ENCODE data around the gene VASN.

Gene VASN

DNA sequence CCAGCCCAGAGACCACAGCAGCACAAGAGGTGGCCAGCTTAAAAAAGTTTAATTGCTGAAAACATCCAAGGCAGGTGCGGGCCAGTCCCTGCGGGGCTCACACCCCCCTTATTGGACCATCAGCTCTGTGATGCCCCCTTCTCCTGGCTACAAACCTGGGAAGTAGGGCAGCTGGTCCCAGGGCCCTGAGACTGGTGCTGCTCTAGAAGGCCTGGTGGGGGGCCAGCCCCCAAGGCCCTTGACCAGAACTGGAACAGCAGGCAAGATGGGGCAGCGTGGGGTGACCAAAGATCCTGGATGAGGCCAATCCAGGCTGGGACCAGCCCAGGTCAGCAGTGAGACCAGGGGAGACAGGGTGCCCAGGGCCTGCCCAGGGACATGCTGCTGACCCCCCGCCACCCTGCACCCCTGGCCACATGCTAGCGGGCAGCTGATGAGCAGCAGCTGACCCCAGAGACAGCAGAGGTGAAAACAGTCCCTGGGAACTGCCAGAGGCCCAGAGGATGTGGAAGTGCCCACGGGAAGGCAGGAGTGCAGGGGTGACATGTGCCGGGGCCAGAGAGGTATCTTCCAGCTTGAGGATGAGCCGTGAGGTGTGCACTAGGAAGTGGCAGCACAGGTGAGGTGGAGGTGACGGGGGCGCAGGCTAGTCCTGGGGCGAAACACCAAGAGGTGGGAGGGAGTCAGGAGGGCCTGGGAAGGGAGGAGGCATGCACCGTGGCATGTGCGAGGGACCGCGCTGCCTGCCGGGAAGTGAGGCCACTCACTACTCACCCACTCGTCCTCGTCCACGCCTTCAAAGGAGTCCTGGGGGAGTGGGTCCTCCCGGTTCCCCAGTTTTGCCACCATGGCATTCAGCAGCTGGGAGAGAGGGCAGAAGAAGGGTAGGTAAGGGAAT, 16.9 kb upstream of the VASN start:
- DNase-seq (ENCODE audit: low spot score), result no peak

DNA sequence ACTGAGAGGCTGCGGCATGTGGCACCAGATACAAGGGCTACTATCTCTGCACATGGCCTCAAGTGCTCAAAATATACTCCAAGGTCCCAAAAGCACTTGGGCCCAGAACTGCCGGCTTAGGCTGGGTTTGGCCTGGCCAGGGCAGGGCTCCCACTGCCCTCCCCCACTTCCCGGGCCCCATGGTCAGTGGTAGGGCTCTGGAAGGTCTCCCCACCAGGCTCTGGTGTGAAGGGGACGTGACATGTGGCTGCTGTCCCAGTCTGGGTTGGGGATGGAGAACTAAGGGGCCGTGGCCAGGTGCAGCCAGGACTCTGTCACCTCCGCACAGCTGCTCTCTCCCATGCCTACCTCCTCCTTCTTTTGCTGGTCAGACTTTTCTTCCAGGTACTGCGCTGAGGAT, 14.8 kb upstream of the VASN start:
- no peak for DNase-seq (ENCODE audit: low spot score)

DNA sequence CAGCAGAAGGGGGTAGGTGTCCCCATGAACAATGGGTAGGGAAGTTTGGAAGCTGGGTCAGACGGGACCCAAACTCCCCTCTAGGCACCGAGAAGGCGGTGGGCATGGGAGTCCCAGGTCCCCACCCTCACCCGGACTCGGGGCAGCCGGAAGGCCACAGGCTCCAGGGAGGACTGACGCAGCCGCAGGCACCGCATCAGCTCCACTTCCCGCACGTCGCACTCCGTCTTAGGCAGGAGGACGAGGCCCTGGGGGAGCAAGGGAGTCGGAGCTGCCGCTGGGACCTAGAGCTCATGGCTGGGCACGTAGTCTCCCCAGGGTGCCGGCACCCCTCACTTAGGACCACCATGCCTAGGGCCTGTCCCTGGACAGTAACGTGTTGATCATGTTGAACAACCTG, 13.4 kb upstream of the VASN start:
- DNase-seq (ENCODE audit: low spot score), result no peak

DNA sequence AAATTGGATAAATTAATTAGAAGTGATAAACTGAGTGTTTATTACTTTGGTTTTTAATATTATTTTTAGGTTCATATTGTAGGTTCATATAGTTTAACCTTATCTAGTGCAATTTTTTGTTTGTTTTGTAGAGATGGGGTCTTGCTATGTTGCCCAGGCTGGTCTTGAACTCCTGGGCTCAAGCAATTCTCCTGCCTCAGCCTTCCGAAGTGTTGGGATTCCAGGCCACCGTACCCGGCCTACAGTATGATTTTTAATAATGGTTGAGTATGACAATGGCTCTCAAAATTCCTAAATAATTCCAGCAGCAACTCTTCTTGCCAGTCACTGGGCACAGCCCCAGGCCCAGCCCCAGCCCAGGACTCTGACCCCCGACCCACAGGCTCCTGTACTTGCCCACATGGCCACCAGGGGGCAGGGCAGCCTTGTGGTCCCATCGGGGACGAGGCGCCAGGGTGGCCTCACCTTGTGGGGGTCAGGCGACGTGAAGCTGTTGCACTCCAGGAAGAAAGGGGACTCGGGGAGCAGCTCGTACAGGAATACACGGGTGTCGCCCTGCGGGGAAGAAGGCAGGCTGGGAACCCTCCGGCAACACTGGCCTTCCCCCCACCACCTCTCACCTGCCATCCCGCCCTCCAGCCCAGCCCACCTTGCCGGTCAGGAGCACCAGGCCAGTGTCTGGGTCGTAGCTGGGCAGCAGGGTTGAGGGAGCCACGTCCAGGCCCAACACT, 12.7 kb upstream of the VASN start:
- DNase-seq (ENCODE audit: low spot score), result peak; percentile 56

DNA sequence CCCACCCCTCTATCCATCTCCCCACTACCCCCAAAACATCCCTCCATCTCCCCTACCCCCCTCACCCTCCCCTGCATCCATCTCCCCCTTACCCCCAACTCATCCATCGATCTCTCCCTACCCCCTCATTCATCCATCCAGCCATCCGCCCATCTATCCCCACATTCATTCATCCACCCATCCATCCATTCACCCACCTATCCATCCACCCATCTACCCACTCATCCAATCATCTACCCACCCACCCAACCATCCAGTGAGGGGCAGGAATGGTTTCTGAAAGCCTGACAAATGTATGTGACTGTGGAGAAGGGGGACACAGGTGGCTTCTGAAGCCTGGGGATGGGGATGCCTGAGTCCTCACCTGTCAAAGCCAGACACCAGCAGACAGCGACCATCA, 11.7 kb upstream of the VASN start:
- DNase-seq (ENCODE audit: low spot score), result no peak

DNA sequence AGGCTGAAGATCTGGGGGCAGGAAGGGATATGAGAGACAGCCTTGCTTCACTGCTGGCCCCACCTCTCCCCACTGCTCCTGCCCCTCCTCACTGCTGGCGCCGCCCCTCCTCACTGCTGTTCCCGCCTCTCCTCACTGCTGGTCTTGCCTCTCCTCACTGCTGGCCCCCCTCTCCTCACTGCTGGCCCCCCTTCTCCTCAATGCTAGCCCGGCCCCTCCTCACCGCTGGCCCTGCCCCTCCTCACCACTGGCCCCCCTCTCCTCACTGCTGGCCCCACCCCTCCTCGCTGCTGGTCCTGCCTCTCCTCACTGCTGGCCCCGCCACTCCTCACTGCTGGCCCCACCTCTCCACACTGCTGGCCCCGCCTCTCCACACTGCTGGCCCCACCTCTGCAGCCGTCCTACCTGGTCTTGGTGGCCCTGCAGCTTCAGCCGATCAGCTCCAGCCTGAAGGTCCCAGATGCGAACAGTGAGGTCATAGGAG, 11.1 kb upstream of the VASN start:
- DNase-seq (ENCODE audit: low spot score), result no peak

DNA sequence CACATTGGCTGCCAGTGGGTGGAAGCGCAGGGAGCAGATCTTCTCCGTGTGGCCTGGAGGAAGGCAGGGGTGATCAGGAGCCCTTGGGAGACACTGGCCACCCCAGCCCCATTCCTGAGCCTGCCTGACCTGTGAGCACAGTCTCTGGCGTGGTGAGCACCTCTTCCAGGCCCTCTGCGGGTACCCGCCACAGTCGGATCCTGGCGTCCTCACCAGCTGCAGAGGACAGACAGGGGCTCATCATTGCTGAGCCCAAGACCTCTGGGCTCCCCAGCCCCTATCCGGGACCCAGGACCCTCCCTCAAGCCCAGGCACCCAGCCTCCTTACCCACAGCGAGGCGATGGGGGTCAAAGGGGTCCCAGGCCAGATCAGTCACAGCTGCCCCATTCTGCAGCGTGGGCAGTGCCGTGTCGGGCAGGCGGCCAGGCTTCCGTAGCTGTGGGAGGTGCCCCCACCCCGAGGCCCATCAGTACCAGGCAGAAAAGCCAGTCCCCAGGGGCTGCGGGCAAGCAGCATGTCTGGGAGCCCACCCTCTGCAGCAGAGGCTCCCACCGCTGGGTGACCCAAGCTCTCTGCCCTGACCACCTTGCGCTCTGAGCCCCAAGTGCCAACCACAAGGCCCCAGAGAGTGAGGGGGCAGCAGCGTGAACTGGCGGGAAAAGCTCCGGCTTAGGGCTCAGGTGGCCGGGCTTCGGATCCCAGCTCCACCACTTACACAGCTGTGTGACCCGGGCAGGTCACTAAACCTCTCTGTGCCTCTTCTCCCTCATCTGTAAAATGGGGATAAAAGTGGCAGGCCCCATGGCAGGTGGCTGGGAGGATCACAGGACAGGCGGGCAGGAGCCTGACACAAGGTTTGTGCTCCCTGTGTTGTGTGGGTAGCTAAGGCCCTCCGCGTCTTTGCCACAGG, 10.4 kb upstream of the VASN start:
- DNase-seq (ENCODE audit: low spot score), result no peak

DNA sequence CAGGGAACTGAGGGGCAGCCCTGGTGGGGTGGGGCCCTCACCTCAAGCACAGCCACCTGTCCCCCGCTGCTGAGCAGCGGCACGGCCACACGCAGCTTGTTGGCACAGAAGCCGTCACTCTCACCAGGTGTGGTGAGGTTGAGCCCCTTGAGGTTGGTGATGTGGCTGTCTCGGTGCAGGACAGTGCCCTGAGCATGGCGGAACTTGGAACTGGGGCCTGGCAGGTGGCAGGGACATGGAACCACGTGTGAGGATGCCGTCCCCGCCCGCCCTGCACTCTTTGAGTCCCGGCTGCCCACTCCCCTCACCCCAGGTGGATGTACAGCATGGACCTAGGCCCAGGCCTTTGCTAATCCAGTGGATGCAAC, 9.7 kb upstream of the VASN start:
- DNase-seq (ENCODE audit: low spot score), result no peak

DNA sequence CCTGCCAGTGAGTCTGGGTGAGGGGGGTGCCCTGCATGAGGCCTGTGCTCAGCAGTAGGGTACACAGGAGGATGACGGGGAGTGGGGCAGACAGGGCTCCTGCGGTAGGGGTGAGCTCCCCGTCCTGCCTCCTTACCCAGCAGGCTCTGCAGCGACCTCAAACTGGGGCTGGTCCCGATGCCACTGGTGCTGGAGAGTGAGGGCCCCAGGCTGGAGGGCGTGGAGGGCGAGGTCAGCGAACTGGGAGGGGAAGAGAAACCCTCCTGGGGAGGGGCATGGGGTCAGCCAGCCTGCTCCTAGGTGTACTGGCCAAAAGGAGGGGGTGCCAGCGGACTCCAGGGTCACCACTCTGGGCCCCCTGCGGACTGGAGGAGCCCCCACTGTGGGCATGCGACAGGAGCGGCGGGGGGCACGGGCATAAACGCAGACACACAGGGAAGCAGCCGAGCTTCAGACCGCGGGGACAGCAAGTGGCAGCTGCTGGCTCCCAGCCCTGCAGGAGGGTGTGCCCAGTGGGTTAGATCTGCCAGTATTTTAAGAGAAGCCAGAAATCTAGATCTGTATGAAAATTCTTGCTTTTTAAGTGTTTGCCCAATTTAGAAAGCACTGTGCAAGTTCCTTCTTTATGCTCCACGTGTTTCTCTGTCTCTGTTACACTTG, 9.0 kb upstream of the VASN start:
- no peak for DNase-seq (ENCODE audit: low spot score)

DNA sequence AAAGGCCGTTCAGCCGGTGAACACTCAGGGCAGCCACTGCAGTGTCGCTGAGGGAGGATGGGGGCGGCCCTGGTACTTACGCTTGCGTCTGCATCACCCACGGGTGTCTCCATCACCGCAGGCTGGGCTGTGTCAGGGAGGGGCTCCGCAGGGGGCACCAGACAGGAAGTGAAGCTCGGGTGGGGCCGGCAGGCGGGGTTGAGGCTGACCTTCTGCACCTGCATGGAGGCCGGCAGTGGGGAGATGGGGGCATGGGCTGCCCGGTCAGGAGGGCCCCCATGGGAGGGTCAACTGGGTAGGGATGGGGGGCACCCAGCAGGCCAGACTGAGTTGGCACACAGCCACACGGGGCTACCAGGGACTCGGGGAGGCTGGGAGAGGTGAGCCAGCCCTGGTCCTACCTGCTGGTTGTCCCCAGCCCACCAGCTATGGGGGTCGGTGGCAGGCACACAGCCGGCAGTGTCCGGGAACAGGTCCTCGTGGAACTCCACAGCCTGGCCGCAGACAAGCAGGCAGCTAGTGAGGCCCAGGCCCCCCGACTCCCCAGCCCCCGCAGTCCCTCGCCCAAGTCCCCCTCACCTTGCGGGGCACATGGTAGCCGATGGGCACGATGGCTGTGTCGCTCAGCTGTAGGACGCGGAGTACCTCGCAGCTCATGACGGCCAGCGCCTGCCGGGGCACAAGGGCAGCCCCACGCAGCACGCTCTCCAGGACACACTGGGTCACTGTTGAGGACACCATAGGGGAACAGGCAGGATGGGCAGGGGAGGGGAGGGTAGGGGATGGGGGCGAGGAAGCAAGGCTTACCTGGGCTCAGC, 7.2 kb upstream of the VASN start:
- no peak for DNase-seq (ENCODE audit: low spot score)

DNA sequence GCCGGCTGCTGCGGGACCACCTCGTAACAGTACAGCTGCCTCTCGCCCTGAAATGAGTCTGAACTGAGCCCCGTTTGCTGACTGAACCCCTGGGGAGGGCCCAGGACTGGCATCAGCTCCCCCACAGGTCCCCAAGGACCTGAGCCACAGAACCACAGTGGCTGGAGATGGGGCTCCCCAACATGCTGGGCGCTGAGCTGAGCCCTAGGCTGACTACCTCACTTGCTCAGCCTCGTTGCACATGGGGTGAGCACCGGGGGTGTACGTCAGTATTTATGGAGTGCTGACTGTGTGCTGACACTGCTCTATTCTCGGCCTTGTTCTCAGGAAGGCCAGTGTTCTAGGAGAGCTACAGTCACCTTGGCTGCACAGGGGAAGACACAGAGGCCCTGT, 6.6 kb upstream of the VASN start:
- DNase-seq (ENCODE audit: low spot score), result no peak

DNA sequence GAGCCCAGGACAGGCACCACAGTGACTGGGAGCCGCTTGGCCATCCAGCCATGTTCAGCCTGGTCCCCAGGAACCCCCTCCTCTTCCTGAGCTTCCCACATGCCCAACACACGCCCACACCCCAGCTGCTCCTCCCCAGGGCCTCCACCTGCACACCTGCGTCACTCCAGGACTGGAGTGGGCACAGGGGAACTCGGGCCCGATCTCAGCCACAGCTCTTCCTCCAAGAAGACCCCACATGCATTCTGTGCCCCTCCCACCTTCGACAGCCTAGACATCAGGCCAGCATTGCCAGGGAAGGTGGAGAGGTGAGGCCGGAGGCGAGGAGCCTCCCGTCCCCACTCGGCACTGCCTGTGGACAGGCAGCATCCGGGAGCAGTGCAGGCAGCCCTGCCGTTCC, 6.0 kb upstream of the VASN start:
- DNase-seq (ENCODE audit: low spot score), result no peak

DNA sequence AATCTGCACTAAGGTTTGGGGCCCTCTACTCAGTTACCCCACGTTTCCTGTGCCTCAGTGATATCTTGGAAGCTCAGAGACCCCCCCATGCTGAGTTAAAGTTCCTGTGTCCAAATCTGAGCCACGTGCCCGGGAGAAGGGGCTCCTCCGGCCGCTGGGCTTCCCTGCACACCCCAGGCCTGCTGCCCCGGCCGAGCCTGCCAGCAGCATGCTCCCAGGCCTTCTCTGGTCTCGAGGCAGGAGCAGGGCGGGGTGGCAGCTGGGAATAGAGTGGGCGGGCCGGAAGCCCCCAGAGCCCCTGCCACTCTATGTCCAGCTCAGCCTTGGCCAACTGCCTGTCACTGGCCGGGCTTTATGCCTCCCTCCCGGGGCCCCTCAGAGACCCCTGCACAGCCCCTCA, 5.6 kb upstream of the VASN start:
- no peak for DNase-seq (ENCODE audit: low spot score)

DNA sequence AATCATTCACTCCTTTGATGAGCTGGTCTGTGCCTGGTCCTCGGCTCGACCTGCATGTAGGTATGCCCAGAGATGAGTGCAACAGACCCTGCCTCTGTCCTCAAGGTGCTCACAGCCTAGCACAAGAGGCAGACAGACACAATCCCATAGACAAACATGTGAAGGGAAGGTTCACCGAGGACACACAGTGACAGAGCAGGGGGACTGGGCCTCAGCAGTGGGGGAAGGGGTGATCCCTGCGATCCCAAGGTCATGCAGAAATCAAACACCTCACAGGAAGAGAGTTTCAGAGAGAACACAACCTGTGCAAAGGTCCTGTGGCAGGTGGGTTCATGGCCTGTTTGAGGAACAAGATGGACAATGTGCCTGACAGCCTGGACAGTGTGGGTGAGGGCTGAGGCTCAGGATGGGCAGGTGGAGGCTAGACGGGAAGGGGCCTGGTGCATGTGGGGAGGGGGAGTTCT, 4.2 kb upstream of the VASN start:
- no peak for DNase-seq (ENCODE audit: low spot score)

DNA sequence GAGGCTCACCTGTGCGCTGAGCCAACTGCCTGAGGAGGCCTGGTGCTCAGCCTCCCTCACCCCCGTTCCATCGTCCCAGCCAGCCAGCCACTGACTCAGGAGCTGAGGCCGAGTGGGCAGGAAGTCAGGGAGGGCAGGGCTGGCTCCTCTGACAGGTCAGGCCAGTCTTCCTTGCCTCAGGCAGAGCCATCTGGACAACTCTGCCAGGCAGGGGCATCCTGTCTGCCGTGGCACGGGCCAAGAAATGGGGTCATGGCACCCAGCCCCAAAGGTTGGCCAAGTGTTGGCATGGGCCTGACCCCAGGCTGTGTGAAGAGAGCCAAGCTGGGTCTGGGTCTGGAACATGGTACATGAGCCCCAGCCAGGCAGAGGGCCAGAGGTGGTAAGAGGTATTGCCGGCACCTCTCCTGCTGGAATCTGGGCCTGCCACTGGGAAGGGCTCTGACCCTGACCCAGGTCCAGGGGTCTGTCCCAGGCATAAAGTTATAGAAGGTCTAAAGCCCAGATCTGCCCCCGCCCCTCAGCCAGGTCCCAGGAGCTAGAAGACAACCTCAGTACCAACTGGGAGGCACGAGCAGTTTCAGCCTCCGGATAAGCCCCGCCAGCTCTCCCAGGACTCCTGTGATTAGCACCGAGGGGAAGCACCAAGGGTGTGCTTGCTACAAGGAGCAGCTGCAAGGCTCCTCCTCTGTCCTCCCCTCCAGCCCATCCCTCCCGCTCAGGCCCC, 2.5 kb upstream of the VASN start:
- no peak for DNase-seq (ENCODE audit: low spot score)

DNA sequence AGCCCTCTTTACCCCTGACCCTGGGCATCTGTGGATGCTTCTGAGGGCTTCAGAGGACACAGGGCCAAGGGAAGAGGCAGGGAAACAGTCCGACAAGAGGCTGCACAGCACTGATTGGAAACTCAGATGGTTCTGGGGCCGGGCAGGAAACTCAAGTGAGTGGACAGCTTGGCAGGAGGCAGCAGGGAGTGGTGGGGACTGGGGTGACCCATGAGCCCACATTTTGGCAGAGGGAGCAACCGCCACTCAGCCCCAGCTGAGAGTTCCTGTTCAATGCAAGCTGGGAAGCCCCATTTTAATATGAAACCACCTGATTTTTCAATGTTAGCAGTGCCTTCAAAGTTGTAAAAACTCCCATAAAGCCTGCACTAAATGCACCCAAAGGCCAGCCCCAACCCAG, 1.5 kb upstream of the VASN start:
- no peak for DNase-seq (ENCODE audit: low spot score)

DNA sequence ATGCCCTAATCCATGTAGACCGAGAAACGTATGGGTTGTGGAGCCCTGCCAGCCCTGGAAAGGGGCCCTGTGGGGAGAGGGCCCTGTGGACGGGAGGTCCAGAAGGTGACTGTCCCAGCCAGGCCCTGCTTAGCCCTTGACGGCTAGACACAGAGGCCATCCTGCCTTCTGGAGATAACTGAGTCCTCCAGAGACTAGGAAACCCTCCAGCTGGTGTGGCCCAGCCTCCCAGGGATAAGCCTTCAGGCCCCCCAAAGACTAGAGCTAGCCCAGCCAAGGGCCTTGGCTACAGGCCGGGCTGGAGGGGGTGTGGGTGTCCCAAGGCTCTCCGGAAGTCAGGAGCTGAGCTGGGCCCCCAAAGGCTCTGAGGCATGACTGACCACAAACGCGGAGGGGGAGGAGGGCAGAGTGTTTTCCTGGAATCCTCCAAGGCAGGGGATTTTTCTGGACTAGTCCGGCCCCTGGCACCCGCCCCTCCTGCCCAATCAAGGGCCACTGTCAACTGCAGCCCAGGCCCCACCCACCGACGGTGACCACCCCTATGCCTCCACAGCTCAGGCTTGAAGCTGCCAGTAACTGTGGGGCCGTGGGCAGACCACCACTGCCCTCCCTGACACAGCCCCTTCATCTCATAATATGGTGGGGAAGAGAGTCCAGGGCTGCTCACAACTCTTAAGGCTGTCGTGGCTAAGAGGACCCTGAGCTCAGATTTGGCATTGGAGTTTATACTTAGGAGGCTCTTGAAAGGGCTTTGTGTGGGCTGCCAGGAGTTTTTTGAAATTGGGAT, 885 bp upstream of the VASN start:
- DNase-seq (ENCODE audit: low spot score), result no peak

DNA sequence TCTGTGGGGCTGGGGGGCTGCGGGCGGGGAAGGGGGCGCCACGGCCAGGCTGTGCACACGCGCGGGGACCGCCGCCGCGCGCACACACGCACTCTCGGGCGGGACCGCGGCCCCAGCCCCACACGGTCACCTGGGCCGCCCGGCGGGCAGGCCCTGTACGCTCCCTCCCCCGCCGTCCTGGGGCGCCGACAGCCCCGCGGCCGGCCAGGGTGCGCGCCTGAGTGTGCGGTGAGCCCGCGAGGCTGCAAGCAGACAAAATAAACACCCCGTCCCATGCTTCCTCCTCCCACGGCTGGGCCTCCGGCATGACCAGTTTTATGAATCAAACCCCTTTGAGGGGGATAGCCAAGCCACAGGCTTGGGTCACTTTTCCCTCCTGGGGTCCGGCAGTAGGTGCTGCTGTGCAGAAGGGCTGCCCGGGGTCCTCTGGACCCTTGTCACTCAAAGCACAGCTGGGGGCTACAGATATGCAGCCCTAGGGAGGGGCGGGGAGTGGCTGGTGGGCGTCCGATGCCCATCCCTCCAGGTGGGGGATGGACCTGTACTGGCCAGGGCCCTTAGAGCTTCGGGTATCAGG, 441 bp downstream of the VASN start:
- DNase-seq (ENCODE audit: low spot score), result peak; percentile 11
